ENCODE measurements around the gene INPP5D. TPM values are rescaled to one million over a fixed set of nuclear protein-coding genes. Genes with fewer than 3 reads are reported as not detected.

INPP5D gene
- total RNA-seq, 4 donors from 2014 or later, result 6.5 to 18.7 (median 11.5) TPM

DNA sequence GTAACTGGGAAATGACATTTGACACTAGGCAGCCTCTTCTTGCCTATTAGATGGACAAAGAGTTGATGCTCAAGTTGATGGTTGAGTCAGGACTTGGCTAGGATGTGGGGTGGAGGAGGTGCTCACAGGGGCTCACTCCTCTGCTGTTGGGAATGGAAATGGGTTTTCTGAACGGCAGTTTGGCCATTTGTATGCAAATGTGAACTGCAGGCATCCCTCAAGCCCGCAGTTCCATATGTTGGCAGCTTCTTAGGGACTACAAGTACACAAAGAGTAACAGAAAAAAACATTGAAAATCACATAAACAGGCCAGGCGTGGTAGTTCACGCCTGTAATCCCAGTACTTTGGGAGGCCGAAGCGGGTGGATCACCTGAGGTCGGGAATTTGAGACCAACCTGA lies 80.8 kb downstream of the INPP5D start:
- H3K4me1 ChIP-seq, result no peaks in the 10 kb centered on the region
- TF ChIP-seq POLR2A (IDR thresholded peaks at IDR 0.05), result no peak
- TF ChIP-seq, protein P1, sequence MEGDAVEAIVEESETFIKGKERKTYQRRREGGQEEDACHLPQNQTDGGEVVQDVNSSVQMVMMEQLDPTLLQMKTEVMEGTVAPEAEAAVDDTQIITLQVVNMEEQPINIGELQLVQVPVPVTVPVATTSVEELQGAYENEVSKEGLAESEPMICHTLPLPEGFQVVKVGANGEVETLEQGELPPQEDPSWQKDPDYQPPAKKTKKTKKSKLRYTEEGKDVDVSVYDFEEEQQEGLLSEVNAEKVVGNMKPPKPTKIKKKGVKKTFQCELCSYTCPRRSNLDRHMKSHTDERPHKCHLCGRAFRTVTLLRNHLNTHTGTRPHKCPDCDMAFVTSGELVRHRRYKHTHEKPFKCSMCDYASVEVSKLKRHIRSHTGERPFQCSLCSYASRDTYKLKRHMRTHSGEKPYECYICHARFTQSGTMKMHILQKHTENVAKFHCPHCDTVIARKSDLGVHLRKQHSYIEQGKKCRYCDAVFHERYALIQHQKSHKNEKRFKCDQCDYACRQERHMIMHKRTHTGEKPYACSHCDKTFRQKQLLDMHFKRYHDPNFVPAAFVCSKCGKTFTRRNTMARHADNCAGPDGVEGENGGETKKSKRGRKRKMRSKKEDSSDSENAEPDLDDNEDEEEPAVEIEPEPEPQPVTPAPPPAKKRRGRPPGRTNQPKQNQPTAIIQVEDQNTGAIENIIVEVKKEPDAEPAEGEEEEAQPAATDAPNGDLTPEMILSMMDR (IDR thresholded peaks at IDR 0.05), result no peak
- TF ChIP-seq POLR2AphosphoS5 (IDR thresholded peaks at IDR 0.05), result no peak
- no peak for TF ChIP-seq EP300 (IDR thresholded peaks at IDR 0.05)
- DNase-seq (ENCODE audit: low spot score in 2 of 2), result peak in 1 of 2 donors; percentile 13
- H3K27ac ChIP-seq, result no peak overlapping the region
- H3K9me3 ChIP-seq, result no peaks in the 10 kb centered on the region
- no peak overlapping the region for H3K4me3 ChIP-seq
- no peaks in the 10 kb centered on the region for H3K27me3 ChIP-seq
- H3K36me3 ChIP-seq, result no peaks in the 10 kb centered on the region
- 63% methylated on average over 7 of the region's 7 CpGs for WGBS

- TF ChIP-seq, protein P1 (IDR thresholded peaks at IDR 0.05), result no peak
- TF ChIP-seq POLR2A (IDR thresholded peaks at IDR 0.05) (no peak), POLR2AphosphoS5 (IDR thresholded peaks at IDR 0.05) (no peak), EP300 (IDR thresholded peaks at IDR 0.05) (no peak)
- WGBS, result 61% methylated on average over 4 of the region's 4 CpGs
- Histone ChIP-seq H3K27ac (no peak overlapping the region), H3K36me3 (no peaks in the 10 kb centered on the region), H3K4me1 (no peaks in the 10 kb centered on the region), H3K4me3 (no peak overlapping the region), H3K9me3 (no peaks in the 10 kb centered on the region), H3K27me3 (no peaks in the 10 kb centered on the region)
- peak in 1 of 2 donors; percentile 27 for DNase-seq (ENCODE audit: low spot score in 2 of 2)
Observed at GRCh38 chr2:233141901-233142300, 81.8 kb downstream of the INPP5D start.

DNA sequence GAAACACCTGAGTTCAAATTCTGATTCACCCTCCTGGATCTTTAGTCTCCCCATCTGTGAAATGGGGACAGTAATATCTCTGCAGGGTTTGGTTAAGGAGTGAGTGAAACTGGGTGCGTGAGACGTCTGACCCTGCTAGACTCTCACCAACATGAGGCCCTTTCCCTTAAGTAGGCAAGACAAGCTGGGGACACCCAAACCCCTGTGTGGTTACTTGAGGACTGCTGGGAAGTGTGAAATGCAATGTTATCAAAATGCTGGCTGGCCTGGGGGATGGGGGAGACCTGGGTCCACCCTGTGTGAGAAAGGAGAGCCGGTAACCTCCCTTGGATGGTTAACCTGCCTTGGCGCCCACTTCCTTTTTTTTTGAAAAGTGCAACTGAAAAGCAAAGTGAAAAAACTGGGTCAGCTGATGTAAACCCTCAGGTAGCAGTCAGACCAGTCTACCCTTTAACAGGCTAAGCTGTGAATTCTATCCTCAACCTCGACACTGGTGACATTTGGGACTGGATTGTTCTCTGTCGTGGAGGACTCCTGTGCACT lies 82.3 kb downstream of the INPP5D start:
- H3K27me3 ChIP-seq, result no peaks in the 10 kb centered on the region
- H3K36me3 ChIP-seq, result peaks cover 4% of the 10 kb centered on the region
- no peaks in the 10 kb centered on the region for H3K4me1 ChIP-seq
- peak in 1 of 2 donors; percentile 24 for DNase-seq (ENCODE audit: low spot score in 2 of 2)
- no peak for TF ChIP-seq POLR2AphosphoS5 (IDR thresholded peaks at IDR 0.05)
- TF ChIP-seq POLR2A (IDR thresholded peaks at IDR 0.05), result no peak
- TF ChIP-seq, protein P1 (IDR thresholded peaks at IDR 0.05), result no peak
- TF ChIP-seq EP300 (IDR thresholded peaks at IDR 0.05), result no peak
- 57% methylated on average over 6 of the region's 6 CpGs for WGBS
- H3K27ac ChIP-seq, result no peak overlapping the region
- no peaks in the 10 kb centered on the region for H3K9me3 ChIP-seq
- H3K4me3 ChIP-seq, result no peak overlapping the region

- WGBS, result 79% methylated on average over 3 of the region's 3 CpGs
- Histone ChIP-seq H3K27me3 (no peaks in the 10 kb centered on the region), H3K27ac (no peak overlapping the region), H3K4me3 (no peak overlapping the region), H3K36me3 (peaks cover 5% of the 10 kb centered on the region), H3K4me1 (no peaks in the 10 kb centered on the region), H3K9me3 (no peaks in the 10 kb centered on the region)
- peak in 1 of 2 donors; percentile 7 for DNase-seq (ENCODE audit: low spot score in 2 of 2)
- TF ChIP-seq EP300 (IDR thresholded peaks at IDR 0.05) (no peak), POLR2AphosphoS5 (IDR thresholded peaks at IDR 0.05) (no peak), POLR2A (IDR thresholded peaks at IDR 0.05) (no peak)
- TF ChIP-seq, protein P1 (IDR thresholded peaks at IDR 0.05), result no peak
Observed at GRCh38 chr2:233143700-233144331, 83.7 kb downstream of the INPP5D start.

- Histone ChIP-seq H3K27me3 (no peaks in the 10 kb centered on the region), H3K4me3 (no peak overlapping the region), H3K36me3 (peaks cover 12% of the 10 kb centered on the region), H3K4me1 (no peaks in the 10 kb centered on the region), H3K9me3 (no peaks in the 10 kb centered on the region), H3K27ac (no peak overlapping the region)
- TF ChIP-seq, protein P1 (IDR thresholded peaks at IDR 0.05), result no peak
- no peak for TF ChIP-seq EP300 (IDR thresholded peaks at IDR 0.05)
- TF ChIP-seq POLR2A (IDR thresholded peaks at IDR 0.05), result no peak
- no peak for TF ChIP-seq POLR2AphosphoS5 (IDR thresholded peaks at IDR 0.05)
- peak in 1 of 2 donors; percentile 11 for DNase-seq (ENCODE audit: low spot score in 2 of 2)
- 93% methylated on average over 8 of the region's 8 CpGs for WGBS
Observed at GRCh38 chr2:233145726-233146125, 85.6 kb downstream of the INPP5D start.

Data from suprapubic skin (tissue), 4 donors.